RCC 7860 (cell line): ENCODE results near the gene HNRNPA3.
A peak's percentile ranks its signal among the peaks of the same experiment; 100 is the strongest.
"Not testable (repeated sequence)": the region's sequence is repeated elsewhere in the genome, so short reads cannot be mapped to it uniquely, and the experiment has no call there.

ENCODE experiments used
- DNase-seq: peaks from one replicate; pipeline ENCODE4 v3.0.0-alpha.2; 2015; ENCODE audit warnings: low spot score
- FAIRE-seq: peaks from 2 replicates; lab custom pipeline; 2012; peaks lifted over from hg19 to GRCh38; lab: Jason Lieb, UNC

The HNRNPA3 gene

GRCh38 chr2:177212106-177212890 lies at the start of gene HNRNPA3:
Gene HNRNPA3, plus strand, starts transcription at chr2:177212794. Its CDS starts 6 bp downstream, at chr2:177212800.
- peak; percentile 45 for FAIRE-seq
- DNase-seq, result peak; percentile 96

GRCh38 chr2:177164131-177164530 lies 48.5 kb upstream of the HNRNPA3 start:
- FAIRE-seq, result no peak
- no peak for DNase-seq

GRCh38 chr2:177164584-177165052 lies 48.0 kb upstream of the HNRNPA3 start:
- DNase-seq (peak; percentile 75), FAIRE-seq (peak; percentile 82)

GRCh38 chr2:177165061-177165583 lies 47.5 kb upstream of the HNRNPA3 start:
- FAIRE-seq (no peak), DNase-seq (peak; percentile 11)

GRCh38 chr2:177165721-177166711 lies 46.6 kb upstream of the HNRNPA3 start:
- DNase-seq, result peak; percentile 48

GRCh38 chr2:177169810-177170514 lies 42.6 kb upstream of the HNRNPA3 start:
- no peak for DNase-seq

More at GRCh38 chr2:177165721-177166711, 46.6 kb upstream of the HNRNPA3 start:
- FAIRE-seq, result peak; percentile 80

GRCh38 chr2:177171418-177171865 lies 41.2 kb upstream of the HNRNPA3 start:
- FAIRE-seq (no peak), DNase-seq (peak; percentile 63)

More at GRCh38 chr2:177169810-177170514, 42.6 kb upstream of the HNRNPA3 start:
- FAIRE-seq, result no peak

GRCh38 chr2:177172034-177172880 lies 40.3 kb upstream of the HNRNPA3 start:
- DNase-seq (peak; percentile 92), FAIRE-seq (peak; percentile 86)

- FAIRE-seq, result no peak
- no peak for DNase-seq
Observed at GRCh38 chr2:177174486-177174885, 38.1 kb upstream of the HNRNPA3 start.

- DNase-seq (no peak), FAIRE-seq (no peak)
Observed at GRCh38 chr2:177175917-177176668, 36.5 kb upstream of the HNRNPA3 start.

GRCh38 chr2:177178797-177179196 lies 33.8 kb upstream of the HNRNPA3 start:
- FAIRE-seq, result no peak
- DNase-seq, result no peak

- no peak for DNase-seq
Observed at GRCh38 chr2:177179227-177179626, 33.4 kb upstream of the HNRNPA3 start.

GRCh38 chr2:177179671-177180070 lies 32.9 kb upstream of the HNRNPA3 start:
- not testable (repeated sequence) for FAIRE-seq, DNase-seq

More at GRCh38 chr2:177179227-177179626, 33.4 kb upstream of the HNRNPA3 start:
- FAIRE-seq, result no peak

- DNase-seq (no peak), FAIRE-seq (no peak)
Observed at GRCh38 chr2:177180269-177181000, 32.2 kb upstream of the HNRNPA3 start.

GRCh38 chr2:177183860-177184259 lies 28.7 kb upstream of the HNRNPA3 start:
- DNase-seq (no peak), FAIRE-seq (no peak)

- DNase-seq (no peak), FAIRE-seq (no peak)
Observed at GRCh38 chr2:177184606-177185005, 28.0 kb upstream of the HNRNPA3 start.

- not testable (repeated sequence) for DNase-seq, FAIRE-seq
Observed at GRCh38 chr2:177186038-177186437, 26.6 kb upstream of the HNRNPA3 start.
